GM21526 (cell line): ENCODE measurements around the gene MSMB.

Source experiments
- ATAC-seq: cut with Tn5 transposase; IDR thresholded peaks from one replicate; pipeline ENCODE4 v1.9.1; 2021; ENCODE audit warnings: moderate library complexity; ENCODE audit not compliant: unreplicated experiment, low FRiP score

MSMB gene

GRCh38 chr10:46035923-46036849, 9.9 kb downstream of the MSMB start:
- ATAC-seq: no peak

GRCh38 chr10:46033602-46034011, 12.5 kb downstream of the MSMB start:
- no peak for ATAC-seq

- ATAC-seq: no peak
Measured at GRCh38 chr10:46031648-46032532, 14.2 kb downstream of the MSMB start.

- peak; percentile 96 for ATAC-seq
Measured at GRCh38 chr10:46030091-46030937, 15.8 kb downstream of the MSMB start, which contains the start of gene NCOA4. NCOA4 (minus strand) TSS chr10:46030623; CDS start chr10:46016680, 13,943 bp downstream.

- ATAC-seq: no peak
Measured at GRCh38 chr10:46029461-46030030, 16.5 kb downstream of the MSMB start.

GRCh38 chr10:46028584-46029460, 17.2 kb downstream of the MSMB start:
- peak; percentile 30 for ATAC-seq

- no peak for ATAC-seq
Measured at GRCh38 chr10:46026106-46026505, 20.0 kb downstream of the MSMB start.

GRCh38 chr10:46025406-46025805, 20.7 kb downstream of the MSMB start:
- no peak for ATAC-seq

GRCh38 chr10:46024948-46025347, 21.1 kb downstream of the MSMB start:
- no peak for ATAC-seq

- peak; percentile 90 for ATAC-seq
Measured at GRCh38 chr10:46022978-46023702, 22.9 kb downstream of the MSMB start.

GRCh38 chr10:46020344-46020657, 25.8 kb downstream of the MSMB start:
- ATAC-seq: no peak

GRCh38 chr10:46019569-46020343, 26.3 kb downstream of the MSMB start:
- no peak for ATAC-seq

GRCh38 chr10:46019177-46019528, 26.9 kb downstream of the MSMB start:
- ATAC-seq: no peak

GRCh38 chr10:46018453-46019176, 27.5 kb downstream of the MSMB start:
- ATAC-seq: no peak

- no peak for ATAC-seq
Measured at GRCh38 chr10:46017733-46018132, 28.3 kb downstream of the MSMB start.

GRCh38 chr10:46016811-46017210, 29.3 kb downstream of the MSMB start:
- no peak for ATAC-seq

- ATAC-seq: no peak
Measured at GRCh38 chr10:46016190-46016589, 29.9 kb downstream of the MSMB start.
